Ovary (tissue), 9 donors: ENCODE data around the gene HSD17B14. TPM values are rescaled to one million over a fixed set of nuclear protein-coding genes. Genes with fewer than 3 reads are reported as not detected.

Experiments
- DNase-seq, 5 donors: peaks; one replicate each; pipeline ENCODE4 v3.0.0-alpha.2; 2019 to 2020
- H3K27ac ChIP-seq, 2 donors: fragments of 200-600 bp; one replicate each; pipeline versions ENCODE4 v1.5.1 to v1.8.0; 2019 to 2022
- H3K27me3 ChIP-seq: fragments of 200-600 bp; one replicate; pipeline ENCODE4 v1.8.0; 2022
- H3K36me3 ChIP-seq: fragments of 200-600 bp; sonication (generic); one replicate; pipeline ENCODE4 v1.5.1; 2019
- H3K4me1 ChIP-seq: one replicate; pipeline ENCODE4 v1.8.1; 2013; ENCODE audit warnings: mild to moderate bottlenecking, moderate library complexity; ENCODE audit not compliant: insufficient read depth
- H3K4me3 ChIP-seq: fragments of 200-600 bp; sonication (generic); one replicate; pipeline ENCODE4 v1.5.1; 2017
- H3K9me3 ChIP-seq, 2 donors: fragments of 200-600 bp in 1 of 2; sonication (generic) in 1 of 2; one replicate each; pipeline versions ENCODE4 v1.5.1 to v1.8.1; 2013 to 2019; ENCODE audit warnings: mild to moderate bottlenecking in 1 of 2, moderate library complexity in 1 of 2
- EP300 ChIP-seq: sonication (generic); formaldehyde crosslinking; IDR thresholded peaks from one replicate; pipeline ENCODE4 v1.6.1; 2017; ENCODE audit warnings: antibody characterized with exemption
- POLR2A ChIP-seq: fragments of 450-650 bp; IDR thresholded peaks from one replicate; pipeline ENCODE4 v1.6.1; 2017; ENCODE audit warnings: antibody characterized with exemption, mild to moderate bottlenecking, moderate library complexity
- WGBS, 3 donors: extraction: QIAGEN DNeasy Blood & Tissue Kit in 1 of 3; methylation state at CpG; one replicate each; pipeline versions ENCODE4 v1.1.5 to v1.1.7; 2013 to 2017; 5-methylcytosine and 5-hydroxymethylcytosine counted together
- intact Hi-C, 4 donors: fragments of 100-400 bp; cut with DNase I; formaldehyde crosslinking; loops; one replicate each; pipeline versions ENCODE4 v1.11.0 to v1.15.1; 2022 to 2023
- polyA plus RNA-seq, 2 donors: library from polyadenylated mRNA; stranded (reverse); fragments of 200-250 nt in 1 of 2; fragments of 350-450 nt in 1 of 2; fragmentation: Illumina TruSeq in 1 of 2; extraction: RNeasy Lipid Tissue Mini Kit (QIAGEN cat#74804) in 1 of 2; gene quantifications; one replicate each; pipeline ENCODE4 v1.2.3, GENCODE V29; 2013 to 2014
- total RNA-seq, 7 donors: library from RNA; depleted of rRNA in 2 of 7; stranded (reverse); fragments of >200 nt in 2 of 7; fragmentation: NEBNext Ultra II Directional in 3 of 7; extraction: Animal tissue kit (Norgen Biotek cat#: 25700) in 3 of 7; gene quantifications; one replicate each; pipeline versions ENCODE4 v1.1.0 to v1.2.4, GENCODE V29; 2016 to 2023
- TF ChIP-seq, protein P1 (sequence below), 3 donors: fragments of 450-650 bp in 2 of 3; fragments of 200-600 bp in 1 of 3; IDR thresholded peaks; one replicate each; pipeline versions ENCODE4 v1.5.1 to v1.8.0; 2016 to 2022; ENCODE audit warnings: antibody characterized with exemption in 3 of 3, mild to moderate bottlenecking in 1 of 3
- donor health status: DM: no; HTN: no; CAD: no; lungs with moderate emphysema.
- donor health status: DM: no; HTN: no; CAD: no.
- donor health status: Bipolar disorder and iron deficiency.
- donor health status: DM: yes; HTN: yes; CAD: no.
- donor health status: DM: no; HTN: no; CAD: no.
- donor health status: DM: yes; HTN: yes; CAD: no.

HSD17B14 gene
- total and polyA plus RNA-seq, 9 donors = 10.6 to 82.8 (median 46.1) TPM

DNA sequence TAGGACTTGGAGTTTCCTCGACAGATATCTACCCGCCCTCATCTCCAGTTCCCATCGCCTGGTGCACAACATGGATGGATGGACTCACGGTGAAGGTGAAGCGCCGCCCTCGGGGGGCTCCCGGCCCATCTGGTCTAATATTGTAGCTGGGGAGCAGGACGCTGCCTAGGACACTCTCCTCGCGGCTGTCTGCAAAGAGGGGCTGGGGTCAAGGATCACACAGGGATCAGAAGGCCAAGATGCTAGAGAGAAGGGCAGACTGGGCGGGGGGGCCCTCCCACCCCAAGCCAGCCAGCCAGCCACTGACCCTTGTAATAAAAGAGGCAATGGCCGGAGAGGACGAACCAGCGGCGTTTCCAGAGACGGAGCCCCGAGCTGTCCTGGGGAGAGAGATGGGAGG is 25.0 kb upstream of the HSD17B14 start:
- intact Hi-C loops = no loop called here
- no peak for DNase-seq
- Histone ChIP-seq H3K27me3 (no peaks in the 10 kb centered on the region), H3K4me3 (no peak overlapping the region), H3K4me1 (no peaks in the 10 kb centered on the region), H3K27ac (no peak overlapping the region), H3K9me3 (no peaks in the 10 kb centered on the region), H3K36me3 (no peaks in the 10 kb centered on the region)
- 80 to 88% (median 83%) methylated on average over 18 of the region's 18 CpGs for WGBS, 3 donors
- TF ChIP-seq, protein P1, sequence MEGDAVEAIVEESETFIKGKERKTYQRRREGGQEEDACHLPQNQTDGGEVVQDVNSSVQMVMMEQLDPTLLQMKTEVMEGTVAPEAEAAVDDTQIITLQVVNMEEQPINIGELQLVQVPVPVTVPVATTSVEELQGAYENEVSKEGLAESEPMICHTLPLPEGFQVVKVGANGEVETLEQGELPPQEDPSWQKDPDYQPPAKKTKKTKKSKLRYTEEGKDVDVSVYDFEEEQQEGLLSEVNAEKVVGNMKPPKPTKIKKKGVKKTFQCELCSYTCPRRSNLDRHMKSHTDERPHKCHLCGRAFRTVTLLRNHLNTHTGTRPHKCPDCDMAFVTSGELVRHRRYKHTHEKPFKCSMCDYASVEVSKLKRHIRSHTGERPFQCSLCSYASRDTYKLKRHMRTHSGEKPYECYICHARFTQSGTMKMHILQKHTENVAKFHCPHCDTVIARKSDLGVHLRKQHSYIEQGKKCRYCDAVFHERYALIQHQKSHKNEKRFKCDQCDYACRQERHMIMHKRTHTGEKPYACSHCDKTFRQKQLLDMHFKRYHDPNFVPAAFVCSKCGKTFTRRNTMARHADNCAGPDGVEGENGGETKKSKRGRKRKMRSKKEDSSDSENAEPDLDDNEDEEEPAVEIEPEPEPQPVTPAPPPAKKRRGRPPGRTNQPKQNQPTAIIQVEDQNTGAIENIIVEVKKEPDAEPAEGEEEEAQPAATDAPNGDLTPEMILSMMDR (IDR thresholded peaks at IDR 0.05) = no peak
- TF ChIP-seq EP300 (no peak), POLR2A (no peak)

DNA sequence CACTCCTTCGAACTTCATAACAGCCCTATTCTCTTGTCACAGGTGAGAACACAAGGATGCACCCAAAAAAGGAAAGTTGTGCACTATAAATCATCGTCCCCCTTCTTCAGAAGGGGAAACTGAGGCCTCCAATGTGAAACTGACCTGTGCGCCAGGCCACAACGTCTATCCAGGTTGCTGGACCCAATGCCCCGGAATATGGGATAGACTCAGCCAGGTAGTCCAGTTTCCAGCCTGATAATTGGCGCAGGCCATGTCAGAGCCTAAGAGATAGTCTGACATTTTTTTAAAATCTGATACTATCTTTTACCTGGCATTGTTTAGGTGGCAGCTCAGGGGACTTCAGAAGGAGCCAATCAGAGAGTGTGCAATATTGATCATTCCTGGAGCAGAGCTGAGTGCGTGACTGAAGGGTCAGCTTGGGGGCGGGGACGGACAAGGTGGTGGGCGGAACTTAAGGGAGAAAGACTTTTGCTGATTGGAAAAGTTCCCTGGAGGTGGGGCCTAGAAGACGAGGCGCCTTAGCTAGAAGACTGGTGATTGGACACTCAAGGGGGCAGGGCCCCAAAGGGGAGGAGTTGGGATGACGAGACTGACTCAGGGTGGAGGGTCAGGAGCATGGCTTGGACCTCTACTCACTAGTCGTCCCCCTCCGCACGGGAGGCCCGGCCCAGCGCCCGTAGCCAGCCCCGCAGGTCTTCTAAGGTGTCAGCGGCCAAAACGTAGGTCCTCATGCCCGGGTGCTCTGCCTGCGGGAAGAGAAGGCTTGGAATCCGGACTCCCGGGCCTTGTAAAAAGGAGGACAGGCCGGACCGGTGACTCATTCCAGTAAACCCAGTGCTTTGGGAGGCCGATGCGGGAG is 23.7 kb upstream of the HSD17B14 start:
- H3K4me3 ChIP-seq = no peak overlapping the region
- TF ChIP-seq EP300 (no peak), POLR2A (no peak)
- TF ChIP-seq, protein P1 (IDR thresholded peaks at IDR 0.05) = no peak
- no peaks in the 10 kb centered on the region for H3K27me3 ChIP-seq
- no peaks in the 10 kb centered on the region for H3K4me1 ChIP-seq
- no peaks in the 10 kb centered on the region for H3K36me3 ChIP-seq
- 84 to 86% (median 86%) methylated on average over 30 of the region's 30 CpGs for WGBS, 3 donors
- H3K9me3 ChIP-seq = no peaks in the 10 kb centered on the region
- intact Hi-C loops = no loop called here
- no peak for DNase-seq
- H3K27ac ChIP-seq = no peak overlapping the region

DNA sequence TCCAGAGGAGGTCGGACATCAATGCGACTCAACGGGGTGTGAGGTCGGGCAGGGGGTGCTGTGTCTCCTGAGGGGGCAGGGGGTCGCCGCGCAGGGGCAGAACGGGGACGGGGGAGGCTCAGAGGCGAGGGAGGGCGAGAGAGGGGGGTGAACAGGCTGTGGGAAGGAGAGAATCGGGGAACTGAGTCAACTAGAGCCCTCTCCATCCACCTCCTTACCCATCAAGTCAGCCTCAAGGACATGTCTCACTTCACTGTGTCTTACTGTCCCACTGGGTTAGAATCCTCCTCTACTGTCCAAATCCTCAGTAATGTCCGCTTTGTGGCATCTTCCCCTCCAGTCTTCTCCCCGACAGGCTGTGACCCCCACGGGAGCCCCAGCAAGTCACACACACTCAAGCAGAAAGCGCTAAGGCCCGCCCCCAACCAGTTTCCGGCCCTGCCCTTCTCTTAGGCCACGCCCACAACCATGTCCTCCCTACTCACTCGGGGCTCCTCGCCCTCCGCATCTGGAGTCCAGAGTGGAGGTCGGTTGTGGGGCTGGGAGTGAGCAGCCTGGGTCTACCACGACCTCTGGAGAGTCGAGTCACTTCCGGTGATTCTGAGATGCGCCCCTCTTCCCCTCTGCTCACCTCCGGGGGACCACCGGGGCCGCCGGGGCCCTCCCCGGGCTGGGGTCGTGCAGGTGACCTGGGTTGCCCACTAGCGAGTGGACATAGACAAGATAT is 22.9 kb upstream of the HSD17B14 start:
- WGBS, 3 donors = 73 to 82% (median 75%) methylated on average over 34 of the region's 34 CpGs

DNA sequence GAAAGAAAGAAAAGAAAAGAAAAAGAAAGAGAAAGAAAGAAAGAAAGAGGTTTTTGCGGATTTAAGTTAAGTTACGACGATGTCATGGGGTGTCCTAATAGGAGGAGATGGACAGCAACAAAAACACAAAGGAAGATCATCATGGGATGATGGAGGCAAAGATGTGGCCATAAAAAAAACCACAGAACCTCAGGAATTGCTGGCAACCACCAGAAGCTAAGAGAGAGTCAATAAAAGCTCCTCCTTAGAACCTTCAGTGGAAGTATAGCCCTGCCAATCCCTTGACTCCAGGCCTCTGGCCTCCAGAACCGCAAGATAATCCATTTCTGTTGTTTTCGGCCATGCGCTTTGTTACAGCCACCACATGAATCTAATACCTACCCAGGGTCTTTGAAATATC is 20.6 kb upstream of the HSD17B14 start:
- no peak for DNase-seq
- H3K4me1 ChIP-seq = no peaks in the 10 kb centered on the region
- H3K4me3 ChIP-seq = no peak overlapping the region
- H3K27ac ChIP-seq = no peak overlapping the region
- TF ChIP-seq, protein P1 (IDR thresholded peaks at IDR 0.05) = no peak
- TF ChIP-seq EP300 (no peak), POLR2A (no peak)
- H3K9me3 ChIP-seq = no peaks in the 10 kb centered on the region
- intact Hi-C loops = no loop called here
- 96 to 97% (median 96%) methylated on average over 6 of the region's 6 CpGs for WGBS, 3 donors
- H3K27me3 ChIP-seq = no peaks in the 10 kb centered on the region
- H3K36me3 ChIP-seq = no peaks in the 10 kb centered on the region

More for the DNA sequence above, 22.9 kb upstream of the HSD17B14 start:
- Histone ChIP-seq H3K27me3 (no peaks in the 10 kb centered on the region), H3K27ac (no peak overlapping the region), H3K9me3 (no peaks in the 10 kb centered on the region), H3K4me3 (no peak overlapping the region), H3K36me3 (no peaks in the 10 kb centered on the region), H3K4me1 (no peaks in the 10 kb centered on the region)
- intact Hi-C loops = no loop called here
- no peak for TF ChIP-seq POLR2A
- TF ChIP-seq EP300 = no peak
- TF ChIP-seq, protein P1 (IDR thresholded peaks at IDR 0.05) = no peak
- DNase-seq = peak in 1 of 5 donors; percentile 41
